Right ventricle myocardium superior (tissue), 1 donor: ENCODE results near the gene ELFN2. TPM values are rescaled to one million over a fixed set of nuclear protein-coding genes. Genes with fewer than 3 reads are reported as not detected.
"Not testable (repeated sequence)": the region's sequence is repeated elsewhere in the genome, so short reads cannot be mapped to it uniquely, and the experiment has no call there.

ENCODE experiments used
- ATAC-seq: fragments of 200-7000 bp; cut with Tn5 transposase; one replicate; pipeline ENCODE4 v1.9.1; 2020; ENCODE audit warnings: mild to moderate bottlenecking; ENCODE audit not compliant: poor library complexity
- DNase-seq: peaks from one replicate; pipeline ENCODE4 v3.0.0-alpha.2; 2020
- intact Hi-C: fragments of 100-400 bp; cut with DNase I; formaldehyde crosslinking; loops from one replicate; pipeline ENCODE4 v1.11.2; 2022
- total RNA-seq: library from RNA; stranded (reverse); fragmentation: NEBNext Ultra II Directional; extraction: Animal tissue kit (Norgen Biotek cat#: 25700); gene quantifications from one replicate; pipeline ENCODE4 v1.2.1, GENCODE V29; 2021
- donor health status: DM: no; HTN: yes; CAD: no; lungs with severe emphysema.

The ELFN2 gene
- total RNA-seq, 1 donor from 2014 or later, result 0.19 TPM

GRCh38 chr22:37331856-37332536 is 95.3 kb downstream of the ELFN2 start:
- intact Hi-C loops, result no loop called here
- DNase-seq (no peak), ATAC-seq (no peak)

DNA sequence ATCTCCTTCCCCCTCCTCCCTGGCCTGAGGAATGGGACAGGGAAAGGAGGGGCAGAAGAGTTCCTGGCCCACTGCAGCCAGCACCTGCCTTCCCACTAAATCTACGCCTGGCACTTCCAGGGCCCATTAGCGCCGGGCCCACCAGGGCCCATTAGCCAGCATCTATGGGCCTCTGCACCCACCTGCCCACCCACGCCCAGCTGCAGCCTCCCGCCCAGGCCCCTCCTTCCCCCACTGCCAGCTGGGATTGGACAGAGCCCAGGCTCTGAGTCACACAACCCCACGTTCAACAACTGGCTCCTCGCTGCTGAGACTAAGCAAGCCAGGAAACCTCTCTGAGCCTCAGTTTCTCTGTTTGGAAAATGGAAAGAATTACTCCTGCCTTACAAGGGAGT is 96.2 kb downstream of the ELFN2 start:
- no peak for ATAC-seq
- DNase-seq, result no peak
- intact Hi-C loops, result no loop called here

GRCh38 chr22:37330200-37331033 is 96.9 kb downstream of the ELFN2 start:
- DNase-seq (no peak), ATAC-seq (no peak)
- intact Hi-C loops, result no loop called here

DNA sequence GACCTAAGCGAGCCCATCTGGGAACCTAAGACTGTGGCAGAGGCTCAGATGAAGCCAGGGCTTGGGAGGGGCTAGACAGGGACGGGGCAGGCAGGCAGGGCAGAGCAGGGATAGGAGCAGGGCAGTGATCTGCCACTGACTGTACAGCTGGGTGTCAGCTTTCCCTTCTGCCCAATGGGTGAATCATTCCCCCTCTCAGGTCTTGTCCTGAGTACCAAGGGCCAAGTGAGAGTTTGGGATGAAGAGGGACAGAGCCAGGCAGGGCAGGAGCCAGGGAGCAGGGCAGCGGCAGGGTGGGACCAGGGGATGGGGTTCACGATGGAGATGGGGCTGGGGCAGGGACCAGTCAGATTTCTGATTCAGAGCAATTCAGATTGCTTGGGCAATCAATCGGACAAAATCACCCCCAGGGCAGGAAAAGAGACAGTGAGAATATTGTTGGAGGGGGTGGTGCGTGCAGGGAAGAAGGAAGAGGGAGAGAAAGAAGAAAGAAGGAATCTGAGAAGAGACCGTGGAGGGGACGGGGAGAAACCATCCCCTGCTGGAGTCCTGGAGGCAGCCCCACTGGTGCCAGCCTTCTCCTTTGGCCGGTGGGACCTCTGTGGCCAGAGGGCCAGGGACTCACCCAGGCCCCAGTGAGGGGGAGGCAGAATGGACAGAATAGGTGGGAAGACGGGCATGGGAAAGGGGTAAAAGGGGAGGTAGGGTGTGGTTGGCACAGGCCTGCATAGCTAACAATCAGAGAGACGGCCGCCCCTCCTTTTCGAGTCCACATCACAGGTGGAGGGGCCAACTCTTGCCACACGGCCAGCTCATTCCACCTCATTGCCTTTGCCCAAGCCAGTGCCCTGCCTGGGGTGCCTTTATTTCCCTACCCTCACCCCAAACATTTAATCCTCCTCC is 97.8 kb downstream of the ELFN2 start:
- intact Hi-C loops, result no loop called here
- ATAC-seq (no peak), DNase-seq (no peak)

GRCh38 chr22:37328538-37329237 is 98.6 kb downstream of the ELFN2 start:
- intact Hi-C loops, DNase-seq, ATAC-seq: not testable (repeated sequence)

DNA sequence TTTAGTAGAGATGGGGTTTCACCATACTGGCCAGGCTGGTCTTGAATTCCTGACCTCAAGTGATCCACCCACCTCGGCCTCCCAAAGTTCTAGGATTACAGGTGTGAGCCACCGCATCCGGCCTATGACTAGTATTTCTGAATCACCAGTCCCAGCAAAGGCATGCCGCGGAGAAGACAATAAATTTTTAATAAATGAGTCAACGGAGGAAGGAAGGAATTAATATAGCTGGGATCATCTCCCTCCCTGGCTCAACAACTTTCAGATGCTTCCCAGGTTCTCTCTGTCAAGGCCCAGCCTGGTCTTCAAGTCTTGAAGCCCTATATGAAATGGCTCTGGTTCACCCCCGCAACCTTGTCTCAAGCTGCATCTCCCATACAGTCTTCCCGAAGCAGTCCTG is 99.3 kb downstream of the ELFN2 start:
- no peak for DNase-seq
- ATAC-seq, result no peak
- intact Hi-C loops, result no loop called here

DNA sequence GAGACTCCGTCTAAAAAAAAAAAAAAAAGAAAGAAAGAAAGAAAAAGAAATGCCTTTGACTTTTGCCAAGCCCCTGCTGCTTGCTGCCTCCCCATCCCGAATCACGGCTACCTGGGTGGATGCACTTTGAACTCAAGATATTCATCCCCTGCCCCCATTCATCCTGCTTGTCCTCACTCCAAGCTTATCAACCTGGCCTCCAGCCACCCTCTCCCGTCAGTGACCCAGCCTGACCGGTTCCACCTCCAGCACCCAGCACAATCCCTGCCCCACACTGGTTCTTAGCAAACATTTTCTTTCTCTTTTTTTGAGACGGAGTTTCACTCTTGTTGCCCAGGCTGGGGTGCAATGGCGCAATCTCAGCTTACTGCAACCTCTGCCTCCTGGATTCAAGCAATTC is 100.6 kb downstream of the ELFN2 start:
- intact Hi-C loops, result no loop called here
- no peak for ATAC-seq
- DNase-seq, result no peak

GRCh38 chr22:37325039-37325395 is 102.3 kb downstream of the ELFN2 start:
- intact Hi-C loops, result no loop called here
- no peak for ATAC-seq
- DNase-seq, result no peak

DNA sequence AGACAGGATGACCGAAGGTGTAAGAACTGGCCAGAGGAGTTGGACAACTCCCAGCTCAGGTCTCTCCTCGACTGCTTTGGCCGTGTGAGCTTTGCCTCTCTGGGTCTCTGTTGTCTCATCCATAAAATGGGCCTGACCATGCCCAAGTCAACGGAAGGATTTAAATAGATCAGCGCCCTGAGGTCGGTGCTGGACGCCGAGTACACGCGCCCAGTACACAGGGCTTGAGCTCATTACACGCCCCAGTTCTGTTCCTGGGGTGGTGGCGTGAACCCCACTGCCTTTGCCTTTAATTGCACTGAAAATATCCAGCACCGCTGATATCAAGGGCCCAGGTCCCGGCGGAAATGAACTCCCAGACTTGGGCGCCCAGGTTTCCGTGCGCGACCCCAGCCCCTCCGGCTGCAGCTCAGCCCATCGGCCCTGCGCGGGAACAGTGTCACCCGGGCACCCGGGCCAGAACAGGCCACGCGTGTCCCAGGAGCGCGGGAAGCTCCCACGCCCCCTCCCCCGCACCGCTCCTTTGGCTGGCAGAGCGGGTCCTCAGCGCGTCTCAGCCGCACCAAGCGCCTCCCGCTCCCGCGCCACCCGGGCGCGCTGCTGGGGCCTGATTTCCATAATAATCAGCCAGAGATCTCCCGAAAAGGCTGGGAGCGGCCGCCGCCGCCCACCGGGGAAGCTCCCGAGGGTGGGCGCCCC is 102.8 kb downstream of the ELFN2 start:
- no peak for ATAC-seq
- DNase-seq, result no peak

DNA sequence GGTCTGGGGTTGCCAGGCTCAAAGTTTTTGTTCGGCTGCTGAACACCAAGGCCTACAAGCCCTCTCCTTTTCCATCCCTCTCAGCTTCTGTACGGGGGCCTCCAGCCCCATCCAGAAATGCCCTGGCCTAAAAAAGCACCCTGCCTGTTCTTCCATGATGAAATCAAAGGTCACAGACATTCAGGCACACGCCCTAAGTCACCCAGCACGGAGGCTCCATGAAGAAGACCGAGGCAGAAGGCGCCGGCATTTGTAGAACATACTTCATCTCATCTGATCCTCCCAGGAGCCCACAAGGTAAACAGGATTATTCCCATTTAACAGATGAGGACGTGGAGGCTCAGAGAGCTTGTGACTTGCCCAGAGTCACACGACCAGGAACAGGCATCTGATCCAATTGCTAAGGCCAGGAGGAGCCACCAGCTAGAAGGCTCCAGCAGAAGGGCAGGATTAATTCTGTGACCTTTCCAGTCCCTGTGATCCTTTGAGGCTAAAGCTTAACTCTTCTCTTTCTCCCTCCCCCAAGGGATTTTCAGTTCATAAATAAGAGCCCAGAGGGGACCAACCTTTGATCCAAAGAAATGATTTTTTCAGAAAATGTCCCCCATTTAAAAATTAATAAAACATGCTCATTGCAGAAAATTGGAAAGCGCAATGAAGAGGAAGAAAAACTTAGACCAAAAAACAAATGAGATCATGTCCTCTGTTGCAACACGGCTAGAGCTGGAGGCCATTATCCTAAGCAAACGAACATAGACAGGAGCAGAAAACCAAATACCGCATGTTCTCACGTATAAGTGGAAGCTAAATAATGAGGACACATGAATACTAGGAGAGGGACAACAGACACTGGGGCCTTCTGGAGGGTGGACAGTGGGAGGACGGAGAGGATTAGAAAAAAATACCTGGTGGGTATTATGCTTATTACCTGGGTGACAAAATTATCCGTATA is 106.3 kb downstream of the ELFN2 start:
- ATAC-seq (no peak), DNase-seq (no peak)
- intact Hi-C loops, result no loop called here

More for the DNA sequence above, 102.8 kb downstream of the ELFN2 start:
- intact Hi-C loops, result no loop called here

GRCh38 chr22:37319469-37319868 is 107.8 kb downstream of the ELFN2 start:
- intact Hi-C loops, result loop anchor here (10.0 kb wide), 2 partner anchors 105 to 245 kb away; partner anchors contain the start of genes CDC42EP1 and ELFN2
- DNase-seq, result no peak
- no peak for ATAC-seq

GRCh38 chr22:37318364-37319109 is 108.7 kb downstream of the ELFN2 start:
- intact Hi-C loops, result loop anchor here (10.0 kb wide), 2 partner anchors 106 to 246 kb away; partner anchors contain the start of genes CDC42EP1 and ELFN2
- ATAC-seq, result no peak
- DNase-seq, result no peak
